Calu3 (cell line): ENCODE data around the gene GAL3ST2. TPM values are rescaled to one million over a fixed set of nuclear protein-coding genes. Genes with fewer than 3 reads are reported as not detected.

Source experiments
- BruUV-seq: library from RNA; stranded (reverse); fragments of 400-500 nt; replicated peaks from 2 replicates; lab custom pipeline; 2021; lab: Mats Ljungman, UMichigan
- CTCF ChIA-PET: fragments of 300-600 bp; sonication (Branson Sonifier 250); formaldehyde crosslinking; loops from one replicate; lab custom pipeline; 2022; ENCODE audit warnings: antibody characterized with exemption; lab: Charles Lee
- DNase-seq: peaks from one replicate; pipeline ENCODE4 v3.0.0; 2022
- H3K27ac Mint-ChIP-seq: one replicate; pipeline ENCODE4 v1.8.0; 2022; ENCODE audit warnings: mixed read lengths; ENCODE audit not compliant: unreplicated experiment
- H3K27me3 Mint-ChIP-seq: one replicate; pipeline ENCODE4 v1.8.0; 2022; ENCODE audit warnings: mixed read lengths; ENCODE audit not compliant: unreplicated experiment
- H3K36me3 Mint-ChIP-seq: one replicate; pipeline ENCODE4 v1.8.0; 2022; ENCODE audit warnings: mild to moderate bottlenecking, moderate library complexity, mixed read lengths; ENCODE audit not compliant: insufficient read depth, unreplicated experiment
- H3K4me1 Mint-ChIP-seq: one replicate; pipeline ENCODE4 v1.8.0; 2022; ENCODE audit warnings: mild to moderate bottlenecking, low read depth, mixed read lengths; ENCODE audit not compliant: unreplicated experiment
- H3K4me3 Mint-ChIP-seq: one replicate; pipeline ENCODE4 v1.8.0; 2022; ENCODE audit warnings: mild to moderate bottlenecking, low read depth, moderate library complexity, mixed read lengths; ENCODE audit not compliant: unreplicated experiment
- H3K9me3 Mint-ChIP-seq: one replicate; pipeline ENCODE4 v1.8.0; 2022; ENCODE audit warnings: low read depth, mixed read lengths; ENCODE audit not compliant: unreplicated experiment
- CTCF ChIP-seq: fragments of 200-600 bp; IDR thresholded peaks from one replicate; pipeline ENCODE4 v1.8.0; 2022; ENCODE audit warnings: antibody characterized with exemption; ENCODE audit not compliant: unreplicated experiment
- intact Hi-C: fragments of 100-400 bp; cut with micrococcal nuclease; formaldehyde crosslinking; loops from one replicate; pipeline ENCODE4 v1.10.0; 2022; ENCODE audit not compliant: unreplicated experiment
- total RNA-seq: library from RNA; stranded (reverse); gene quantifications from 2 replicates; pipeline ENCODE4 v1.2.3, GENCODE V29; 2022

The GAL3ST2 gene
- total RNA-seq, 1 experiment from 2014 or later = not detected

DNA sequence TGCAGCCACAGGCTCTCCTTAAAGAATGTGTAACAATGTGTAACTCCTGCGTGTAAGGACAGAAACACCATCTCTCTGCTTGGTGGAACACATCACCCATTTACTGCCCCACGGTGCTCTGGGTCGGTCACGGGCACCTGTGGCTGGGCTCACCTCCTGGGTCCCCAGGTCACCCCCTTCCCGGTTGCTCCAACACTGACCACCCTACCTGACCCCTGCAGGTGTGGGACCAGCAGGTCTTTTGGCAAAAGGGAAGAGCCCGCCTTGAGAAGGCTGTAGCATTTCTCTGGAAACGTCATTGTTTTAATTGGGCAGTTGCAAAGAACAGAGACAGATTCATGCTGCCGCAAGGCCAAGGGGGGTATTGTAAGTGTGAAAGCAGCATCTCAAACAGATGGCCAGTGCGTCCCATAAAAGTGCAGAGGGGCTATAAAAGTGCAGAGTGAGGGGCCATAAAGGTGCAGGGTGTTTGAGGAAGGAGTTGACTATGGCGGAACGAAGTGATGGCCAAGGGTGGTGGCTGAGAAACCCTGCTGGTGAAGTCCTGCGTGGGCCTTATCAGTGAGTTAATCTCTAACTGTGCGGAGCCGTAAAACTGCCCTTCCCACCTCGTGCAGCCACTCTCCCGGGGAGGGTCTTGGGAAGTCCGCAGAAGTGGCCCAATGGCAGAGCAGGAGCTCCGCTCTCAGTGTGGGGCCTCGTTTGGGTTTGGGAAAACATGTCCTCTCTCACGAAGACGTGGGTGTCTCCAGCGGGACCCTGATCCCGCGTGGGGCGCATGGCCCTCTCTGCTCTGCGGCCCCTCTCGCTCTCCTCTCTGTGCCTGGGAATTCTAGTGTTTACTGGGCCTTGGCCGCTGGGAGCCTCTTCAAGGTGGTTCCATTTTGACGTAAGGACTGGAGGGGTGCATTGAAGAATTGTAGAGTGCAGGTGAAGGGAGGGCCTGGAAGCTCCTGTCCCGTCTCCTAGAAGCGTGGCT, 18.7 kb downstream of the GAL3ST2 start:
- Mint-ChIP-seq H3K27me3 (peaks cover 69% of the 10 kb centered on the region), H3K4me1 (no peaks in the 10 kb centered on the region), H3K4me3 (no peak overlapping the region), H3K27ac (no peak overlapping the region), H3K36me3 (no peaks in the 10 kb centered on the region), H3K9me3 (no peaks in the 10 kb centered on the region)
- no peak for DNase-seq
- no TSS peak for BruUV-seq
- CTCF ChIA-PET = no interaction called here
- TF ChIP-seq CTCF = no peak
- intact Hi-C loops = no loop called here

DNA sequence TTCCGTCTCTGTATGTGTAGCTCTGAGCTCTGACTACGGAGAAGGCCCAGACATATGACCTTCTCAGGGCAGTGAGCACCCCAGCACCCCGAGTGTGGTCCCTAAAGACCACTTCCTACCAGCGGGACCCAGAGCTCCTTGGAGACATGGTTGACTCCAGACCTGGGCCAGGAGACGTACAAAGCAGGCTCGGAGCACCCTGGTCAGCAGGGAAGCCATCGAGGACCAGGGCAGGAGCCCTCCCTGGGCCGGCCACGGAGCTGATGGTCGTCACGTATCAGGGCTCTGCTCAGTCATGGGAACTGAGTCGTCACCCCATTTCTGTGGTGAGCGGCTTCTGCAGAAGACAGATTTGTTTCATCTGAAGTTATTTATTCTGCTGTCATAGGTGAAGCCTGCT, 19.6 kb downstream of the GAL3ST2 start:
- DNase-seq = no peak
- CTCF ChIA-PET = no interaction called here
- Mint-ChIP-seq H3K9me3 (no peaks in the 10 kb centered on the region), H3K27me3 (peaks cover 66% of the 10 kb centered on the region), H3K36me3 (no peaks in the 10 kb centered on the region), H3K4me3 (no peak overlapping the region), H3K4me1 (no peaks in the 10 kb centered on the region), H3K27ac (no peak overlapping the region)
- TF ChIP-seq CTCF = no peak
- no TSS peak for BruUV-seq
- intact Hi-C loops = no loop called here

GRCh38 chr2:241796610-241797138, 20.1 kb downstream of the GAL3ST2 start:
- no peak overlapping the region for H3K4me3 Mint-ChIP-seq
- TF ChIP-seq CTCF = no peak
- H3K27ac Mint-ChIP-seq = no peak overlapping the region
- no peak for DNase-seq
- no TSS peak for BruUV-seq
- CTCF ChIA-PET = no interaction called here
- no peaks in the 10 kb centered on the region for H3K36me3 Mint-ChIP-seq
- no peaks in the 10 kb centered on the region for H3K9me3 Mint-ChIP-seq
- H3K4me1 Mint-ChIP-seq = no peaks in the 10 kb centered on the region
- peaks cover 67% of the 10 kb centered on the region for H3K27me3 Mint-ChIP-seq
- intact Hi-C loops = no loop called here

DNA sequence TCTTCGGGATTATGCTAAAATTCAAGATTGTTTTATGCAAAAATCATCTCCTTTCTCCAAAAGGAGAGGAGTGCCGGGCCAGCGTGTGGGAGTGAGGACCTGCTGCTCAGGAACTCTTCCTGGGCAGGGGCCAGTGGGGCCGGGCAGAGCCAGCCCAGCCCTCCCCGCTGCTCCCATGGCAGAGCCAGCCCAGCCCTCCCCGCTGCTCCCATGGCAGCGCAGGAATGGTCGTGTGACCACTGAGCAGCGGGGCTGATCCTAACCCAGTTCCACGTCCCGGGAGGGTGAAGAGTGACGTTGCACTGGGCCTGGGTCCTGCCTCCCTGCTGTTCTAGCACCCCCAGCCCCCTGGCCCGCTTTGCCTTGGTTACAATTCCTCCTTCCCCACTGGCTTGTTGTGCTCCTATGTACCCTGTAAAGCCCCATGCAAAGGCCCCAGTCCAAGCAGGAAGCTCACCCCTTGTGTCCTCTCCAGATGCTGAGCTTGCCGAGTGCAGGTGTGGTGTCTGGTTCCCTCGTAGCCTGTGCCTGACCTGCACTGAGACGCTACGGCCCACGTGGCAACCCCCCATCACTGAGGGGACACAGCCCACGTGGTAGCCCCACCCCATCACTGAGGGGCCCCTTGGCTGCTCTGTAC, 20.9 kb downstream of the GAL3ST2 start:
- no TSS peak for BruUV-seq
- no peak for DNase-seq
- CTCF ChIA-PET = no interaction called here

More for the DNA sequence above, 20.9 kb downstream of the GAL3ST2 start:
- no peaks in the 10 kb centered on the region for H3K36me3 Mint-ChIP-seq
- H3K9me3 Mint-ChIP-seq = no peaks in the 10 kb centered on the region
- peaks cover 72% of the 10 kb centered on the region for H3K27me3 Mint-ChIP-seq
- H3K27ac Mint-ChIP-seq = no peak overlapping the region
- intact Hi-C loops = no loop called here
- no peak for TF ChIP-seq CTCF
- H3K4me1 Mint-ChIP-seq = no peaks in the 10 kb centered on the region
- H3K4me3 Mint-ChIP-seq = no peak overlapping the region
